DND-41 (cell line): ENCODE data around the gene IZUMO1.

Source experiments
- ATAC-seq: fragments of 200-7000 bp; cut with Tn5 transposase; 3 replicates; pipeline ENCODE4 v1.9.1; 2021; ENCODE audit warnings: low read depth; ENCODE audit not compliant: insufficient read depth
- DNase-seq: peaks from one replicate; pipeline ENCODE4 v3.0.0-alpha.2; 2020
- H2AFZ ChIP-seq: 2 replicates; pipeline ENCODE4 v1.6.0; 2012; ENCODE audit warnings: low read depth, low read length
- H3K27ac ChIP-seq: 2 replicates; pipeline ENCODE4 v1.5.1; 2012; ENCODE audit warnings: low read length, inconsistent platforms
- H3K27me3 ChIP-seq: fragments of 200-600 bp; sonication (generic); 2 replicates; pipeline ENCODE4 v1.6.0; 2012; ENCODE audit warnings: low read length, mild to moderate bottlenecking, inconsistent platforms; ENCODE audit not compliant: insufficient read depth, poor library complexity
- H3K36me3 ChIP-seq: 2 replicates; pipeline ENCODE4 v1.5.1; 2012; ENCODE audit warnings: low read length, inconsistent platforms; ENCODE audit not compliant: insufficient read depth
- H3K4me1 ChIP-seq: 2 replicates; pipeline ENCODE4 v1.5.1; 2012; ENCODE audit warnings: mild to moderate bottlenecking, low read length; ENCODE audit not compliant: insufficient read depth
- H3K4me2 ChIP-seq: 2 replicates; pipeline ENCODE4 v1.6.0; 2012; ENCODE audit warnings: mild to moderate bottlenecking, moderate library complexity, low read length, inconsistent platforms; ENCODE audit not compliant: insufficient read depth
- H3K4me3 ChIP-seq, 2 experiments: fragments of 200-600 bp in 1 of 2; shearing (Covaris generic) in 1 of 2; 2 replicates each; pipeline ENCODE4 v1.5.1; 2012 to 2016; ENCODE audit warnings: inconsistent platforms in 2 of 2, low read length in 2 of 2, mild to moderate bottlenecking in 2 of 2, low read depth in 1 of 2, moderate library complexity in 1 of 2
- H3K79me2 ChIP-seq: 2 replicates; pipeline ENCODE4 v1.6.0; 2012; ENCODE audit warnings: low read length, inconsistent platforms; ENCODE audit not compliant: insufficient read depth
- H3K9ac ChIP-seq: 2 replicates; pipeline ENCODE4 v1.6.0; 2012; ENCODE audit warnings: low read depth, mild to moderate bottlenecking, inconsistent platforms, low read length, moderate library complexity
- H3K9me3 ChIP-seq: 2 replicates; pipeline ENCODE4 v1.5.1; 2012; ENCODE audit warnings: low read length, moderate library complexity, mild to moderate bottlenecking, inconsistent platforms; ENCODE audit not compliant: insufficient read depth, severe bottlenecking
- H4K20me1 ChIP-seq: 2 replicates; pipeline ENCODE4 v1.6.0; 2012; ENCODE audit warnings: low read length; ENCODE audit not compliant: insufficient read depth
- EZH2 ChIP-seq: IDR thresholded peaks from 3 replicates; pipeline ENCODE4 v1.6.1; 2012; ENCODE audit warnings: borderline replicate concordance, low read depth, mild to moderate bottlenecking, moderate library complexity, low read length, inconsistent platforms; ENCODE audit not compliant: severe bottlenecking
- TF ChIP-seq, protein P1 (sequence below): IDR thresholded peaks from 2 replicates; pipeline ENCODE4 v1.5.1; 2012; ENCODE audit warnings: borderline replicate concordance, low read length, moderate library complexity, mild to moderate bottlenecking; ENCODE audit not compliant: poor library complexity, severe bottlenecking; ENCODE audit errors: extremely low read depth

Gene IZUMO1

DNA sequence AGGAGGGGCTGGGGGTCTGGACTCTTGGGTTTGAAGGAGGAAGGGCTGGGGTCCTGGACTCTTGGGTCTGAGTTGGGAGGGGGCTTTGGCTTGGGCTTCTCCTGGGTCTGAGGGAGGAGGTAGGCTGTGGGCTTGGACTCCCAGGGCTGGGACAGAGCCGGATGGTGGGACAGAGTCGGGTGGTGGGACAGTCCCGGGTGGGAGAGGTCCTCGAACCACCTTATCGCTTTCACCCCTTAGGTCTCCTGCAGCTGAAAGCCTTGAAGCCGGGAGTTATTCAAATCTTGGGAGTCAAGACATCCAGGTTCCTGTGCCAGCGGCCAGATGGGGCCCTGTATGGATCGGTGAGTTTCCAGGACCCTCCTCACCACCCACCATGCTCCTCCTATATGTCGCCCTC, 10.0 kb upstream of the IZUMO1 start:
- TF ChIP-seq, protein P1, sequence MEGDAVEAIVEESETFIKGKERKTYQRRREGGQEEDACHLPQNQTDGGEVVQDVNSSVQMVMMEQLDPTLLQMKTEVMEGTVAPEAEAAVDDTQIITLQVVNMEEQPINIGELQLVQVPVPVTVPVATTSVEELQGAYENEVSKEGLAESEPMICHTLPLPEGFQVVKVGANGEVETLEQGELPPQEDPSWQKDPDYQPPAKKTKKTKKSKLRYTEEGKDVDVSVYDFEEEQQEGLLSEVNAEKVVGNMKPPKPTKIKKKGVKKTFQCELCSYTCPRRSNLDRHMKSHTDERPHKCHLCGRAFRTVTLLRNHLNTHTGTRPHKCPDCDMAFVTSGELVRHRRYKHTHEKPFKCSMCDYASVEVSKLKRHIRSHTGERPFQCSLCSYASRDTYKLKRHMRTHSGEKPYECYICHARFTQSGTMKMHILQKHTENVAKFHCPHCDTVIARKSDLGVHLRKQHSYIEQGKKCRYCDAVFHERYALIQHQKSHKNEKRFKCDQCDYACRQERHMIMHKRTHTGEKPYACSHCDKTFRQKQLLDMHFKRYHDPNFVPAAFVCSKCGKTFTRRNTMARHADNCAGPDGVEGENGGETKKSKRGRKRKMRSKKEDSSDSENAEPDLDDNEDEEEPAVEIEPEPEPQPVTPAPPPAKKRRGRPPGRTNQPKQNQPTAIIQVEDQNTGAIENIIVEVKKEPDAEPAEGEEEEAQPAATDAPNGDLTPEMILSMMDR = no peak
- TF ChIP-seq EZH2 = no peak
- H3K36me3 ChIP-seq = no peaks in the 10 kb centered on the region
- no peak overlapping the region for H3K9ac ChIP-seq
- no peak overlapping the region for H2AFZ ChIP-seq
- no peak overlapping the region for H3K4me3 ChIP-seq
- H3K27ac ChIP-seq = no peak overlapping the region
- no peak overlapping the region for H3K4me2 ChIP-seq
- peaks cover 9% of the 10 kb centered on the region for H3K4me1 ChIP-seq
- DNase-seq = no peak
- ATAC-seq = no peak
- H3K79me2 ChIP-seq = no peaks in the 10 kb centered on the region
- peaks cover 16% of the 10 kb centered on the region for H3K27me3 ChIP-seq
- no peaks in the 10 kb centered on the region for H3K9me3 ChIP-seq
- no peaks in the 10 kb centered on the region for H4K20me1 ChIP-seq

DNA sequence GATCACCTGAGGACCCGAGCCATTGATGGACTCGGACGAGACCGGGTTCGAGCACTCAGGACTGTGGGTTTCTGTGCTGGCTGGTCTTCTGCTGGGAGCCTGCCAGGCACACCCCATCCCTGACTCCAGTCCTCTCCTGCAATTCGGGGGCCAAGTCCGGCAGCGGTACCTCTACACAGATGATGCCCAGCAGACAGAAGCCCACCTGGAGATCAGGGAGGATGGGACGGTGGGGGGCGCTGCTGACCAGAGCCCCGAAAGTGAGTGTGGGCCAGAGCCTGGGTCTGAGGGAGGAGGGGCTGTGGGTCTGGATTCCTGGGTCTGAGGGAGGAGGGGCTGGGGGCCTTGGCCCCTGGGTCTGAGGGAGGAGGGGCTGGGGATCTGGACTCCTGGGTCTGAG, 9.5 kb upstream of the IZUMO1 start:
- Histone ChIP-seq H4K20me1 (no peaks in the 10 kb centered on the region), H3K4me1 (peaks cover 10% of the 10 kb centered on the region), H3K27ac (no peak overlapping the region), H3K36me3 (no peaks in the 10 kb centered on the region), H3K4me3 (no peak overlapping the region), H3K27me3 (peaks cover 16% of the 10 kb centered on the region), H2AFZ (no peak overlapping the region), H3K4me2 (no peak overlapping the region), H3K9me3 (no peaks in the 10 kb centered on the region), H3K79me2 (no peaks in the 10 kb centered on the region), H3K9ac (no peak overlapping the region)
- no peak for ATAC-seq
- TF ChIP-seq EZH2 = no peak
- TF ChIP-seq, protein P1 = no peak
- no peak for DNase-seq

DNA sequence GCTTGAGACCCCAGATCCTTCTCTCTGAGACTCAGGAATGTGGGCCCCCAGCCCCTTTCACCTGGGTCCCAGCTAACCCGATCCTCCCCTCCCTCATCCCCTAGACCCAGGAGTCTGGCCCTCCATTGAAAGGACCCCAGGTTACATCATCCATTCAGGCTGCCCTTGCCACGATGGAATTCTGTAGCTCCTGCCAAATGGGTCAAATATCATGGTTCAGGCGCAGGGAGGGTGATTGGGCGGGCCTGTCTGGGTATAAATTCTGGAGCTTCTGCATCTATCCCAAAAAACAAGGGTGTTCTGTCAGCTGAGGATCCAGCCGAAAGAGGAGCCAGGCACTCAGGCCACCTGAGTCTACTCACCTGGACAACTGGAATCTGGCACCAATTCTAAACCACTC, 9.1 kb upstream of the IZUMO1 start:
- H2AFZ ChIP-seq = no peak overlapping the region
- H3K4me3 ChIP-seq = no peak overlapping the region
- H3K79me2 ChIP-seq = no peaks in the 10 kb centered on the region
- H3K4me1 ChIP-seq = peaks cover 10% of the 10 kb centered on the region
- no peaks in the 10 kb centered on the region for H4K20me1 ChIP-seq
- DNase-seq (no peak), ATAC-seq (no peak)
- H3K27ac ChIP-seq = no peak overlapping the region
- no peak overlapping the region for H3K9ac ChIP-seq
- no peaks in the 10 kb centered on the region for H3K36me3 ChIP-seq
- no peaks in the 10 kb centered on the region for H3K9me3 ChIP-seq
- no peak overlapping the region for H3K4me2 ChIP-seq
- TF ChIP-seq, protein P1 = no peak
- TF ChIP-seq EZH2 = no peak
- H3K27me3 ChIP-seq = peaks cover 16% of the 10 kb centered on the region

DNA sequence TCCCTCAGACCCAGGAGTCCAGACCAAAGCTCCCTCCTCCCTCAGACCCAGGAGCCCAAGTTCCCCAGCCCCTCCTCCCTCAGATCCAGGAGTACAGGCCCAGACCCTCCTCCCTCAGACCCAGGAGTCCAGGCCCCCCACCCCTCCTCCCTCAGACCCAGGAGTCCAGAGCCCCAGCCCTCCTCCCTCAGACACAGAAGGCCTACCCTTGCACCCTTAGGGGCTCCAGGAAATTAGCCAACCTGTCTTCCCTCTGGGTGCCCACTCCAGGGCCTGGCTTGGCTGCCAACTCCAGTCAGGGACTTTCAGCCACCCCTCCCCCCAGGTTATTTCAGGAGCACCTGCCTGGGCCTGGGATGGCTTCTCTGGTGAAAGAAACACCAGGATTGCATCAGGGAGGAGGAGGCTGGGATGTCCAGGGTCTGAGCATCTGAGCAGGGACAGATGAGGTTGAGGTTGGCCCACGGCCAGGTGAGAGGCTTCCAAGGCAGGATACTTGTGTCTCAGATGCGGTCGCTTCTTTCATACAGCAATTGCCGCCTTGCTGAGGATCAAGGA, 8.5 kb upstream of the IZUMO1 start, which contains the start of gene FGF21:
TSS of gene FGF21 (plus strand) at position 441 of the 558 bp plus-strand sequence. CDS start 713 bp downstream, outside the sequence.
- no peak for ATAC-seq
- no peak within 1 kb of the TSS for H3K27ac ChIP-seq
- H3K4me2 ChIP-seq = no peak within 1 kb of the TSS
- no peaks in the 10 kb centered on the region for H4K20me1 ChIP-seq
- H3K9me3 ChIP-seq = no peaks in the 10 kb centered on the region
- H3K4me3 ChIP-seq = no peak within 1 kb of the TSS
- H3K9ac ChIP-seq = no peak within 1 kb of the TSS
- TF ChIP-seq EZH2 = no peak
- TF ChIP-seq, protein P1 = no peak
- no peaks in the 10 kb centered on the region for H3K79me2 ChIP-seq
- no peak within 1 kb of the TSS for H2AFZ ChIP-seq
- H3K36me3 ChIP-seq = no peaks in the 10 kb centered on the region
- DNase-seq = no peak
- H3K27me3 ChIP-seq = peaks cover 16% of the 10 kb centered on the region
- H3K4me1 ChIP-seq = peaks cover 10% of the 10 kb centered on the region
